ENCODE data around the gene HCN2. TPM values are rescaled to one million over a fixed set of nuclear protein-coding genes. Genes with fewer than 3 reads are reported as not detected.

HCN2 gene
- total and polyA plus RNA-seq, 10 of the 15 experiments (the other 5 are each of a cell fraction or from before 2014, with no cell fraction given), result 0.01 to 0.54 (median 0.08) TPM; not detected in 4

GRCh38 chr19:594265-594870, 4.7 kb downstream of the HCN2 start:
- no peak for FAIRE-seq
- no peak overlapping the region for H3K4me3 ChIP-seq
- H3K4me1 ChIP-seq (ENCODE audit: control insufficient read depth, insufficient read depth, low read length), result no peaks in the 10 kb centered on the region
- H3K9me3 ChIP-seq (replicated peaks; ENCODE audit: control insufficient read depth, insufficient read depth, low read length), result no peaks in the 10 kb centered on the region; the same call in 2 of the 3 replicates
- no peak overlapping the region for H3K4me2 ChIP-seq (ENCODE audit: control insufficient read depth, insufficient read depth)
- ChIA-PET CTCF (no interaction called here), RAD21 (ENCODE audit: unreplicated experiment) (no interaction called here), POLR2A (no interaction called here), SMC1A (ENCODE audit: uncharacterized antibody, unreplicated experiment) (no interaction called here)
- in situ Hi-C loops (cut with MboI), result no loop called here
- H4K20me1 ChIP-seq (ENCODE audit: control insufficient read depth, insufficient read depth), result no peaks in the 10 kb centered on the region
- H3K27me3 ChIP-seq (replicated peaks in 1 of 2; ENCODE audit: control insufficient read depth in 2 of 2, insufficient read depth in 2 of 2, low read length in 1 of 2), result no peaks in the 10 kb centered on the region; a peak in 1 of 4 replicates
- no peak overlapping the region for H3K9ac ChIP-seq (ENCODE audit: control insufficient read depth, insufficient read depth, low read length)
- no peaks in the 10 kb centered on the region for H3K36me3 ChIP-seq (ENCODE audit: control insufficient read depth in 2 of 2, insufficient read depth in 2 of 2, low read length in 1 of 2)
- H3K27ac ChIP-seq (ENCODE audit: control insufficient read depth, insufficient read depth), result no peak overlapping the region
- BruUV-seq (replicated peaks), result no TSS peak
- no peak for DNase-seq (ENCODE audit: low read depth, low spot score)
- 38% methylated on average over 18 of the region's 24 CpGs for WGBS (ENCODE audit: insufficient coverage, insufficient replicate concordance, low lambda C conversion rate, missing lambda C conversion rate)
- H2AFZ ChIP-seq (ENCODE audit: control insufficient read depth, low read depth, low read length), result no peak overlapping the region
- TF ChIP-seq ATF2 (IDR thresholded peaks at IDR 0.05; ENCODE audit: low read length) (no peak), CBX3 (IDR thresholded peaks at IDR 0.05; ENCODE audit: borderline replicate concordance, low read depth) (no peak), FOXK2 (IDR thresholded peaks at IDR 0.05) (no peak), RAD51 (IDR thresholded peaks at IDR 0.05) (no peak), MLLT1 (IDR thresholded peaks at IDR 0.05) (no peak), IRF3 (IDR thresholded peaks at IDR 0.05) (no peak), MTA2 (IDR thresholded peaks at IDR 0.05; ENCODE audit: low read depth) (no peak), CTCF (IDR thresholded peaks at IDR 0.05 in 2 of 3, conservative IDR thresholded peaks at IDR 0.05 in 1 of 3; ENCODE audit: control insufficient read depth in 2 of 3, extremely low read depth in 1 of 3, insufficient read depth in 1 of 3, low read depth in 3 of 3, low read length in 3 of 3) (no peak), NR2F1 (conservative IDR thresholded peaks at IDR 0.05) (no peak), ETV6 (conservative IDR thresholded peaks at IDR 0.05 in 1 of 2, IDR thresholded peaks at IDR 0.05 in 1 of 2; ENCODE audit: borderline replicate concordance in 1 of 2, low read depth in 1 of 2) (no peak), CREM (IDR thresholded peaks at IDR 0.05; ENCODE audit: low read depth) (no peak), BRCA1 (IDR thresholded peaks at IDR 0.05; ENCODE audit: low read depth, low read length) (no peak), ATF7 (IDR thresholded peaks at IDR 0.05; ENCODE audit: low read depth) (no peak), MAX (IDR thresholded peaks at IDR 0.05; ENCODE audit: low read depth, low read length) (no peak)
- intact Hi-C loops (cut with micrococcal nuclease; ENCODE audit: unreplicated experiment), result no loop called here
- H3K79me2 ChIP-seq (ENCODE audit: control insufficient read depth, insufficient read depth, low read length), result no peaks in the 10 kb centered on the region
- ATAC-seq, result no peak
